Measurements from ENCODE around the gene DDX46. TPM values are rescaled to one million over a fixed set of nuclear protein-coding genes. Genes with fewer than 3 reads are reported as not detected.

DDX46 gene
- total RNA-seq, 6 donors from 2014 or later: 31.2 to 68.9 (median 45.0) TPM

GRCh38 chr5:134874831-134875655 lies 116.5 kb downstream of the DDX46 start:
- Histone ChIP-seq H3K4me1 (peaks cover 9 to 36% (median 27%) of the 10 kb centered on the region in 4 donors), H3K9me3 (no peaks in the 10 kb centered on the region), H3K27ac (peak overlapping the region; percentile 93 to 97 (median 96)), H3K27me3 (no peaks in the 10 kb centered on the region), H3K36me3 (no peaks in the 10 kb centered on the region), H3K4me3 (peak overlapping the region; percentile 86 to 93 (median 88))
- DNase-seq: peak in 1 of 2 donors; percentile 58
- WGBS, 2 donors: 12 to 14% methylated on average over 20 of the region's 20 CpGs
- ATAC-seq (ENCODE audit: low FRiP score in 2 of 2): peak; percentile 54 to 92
- TF ChIP-seq, protein P1, sequence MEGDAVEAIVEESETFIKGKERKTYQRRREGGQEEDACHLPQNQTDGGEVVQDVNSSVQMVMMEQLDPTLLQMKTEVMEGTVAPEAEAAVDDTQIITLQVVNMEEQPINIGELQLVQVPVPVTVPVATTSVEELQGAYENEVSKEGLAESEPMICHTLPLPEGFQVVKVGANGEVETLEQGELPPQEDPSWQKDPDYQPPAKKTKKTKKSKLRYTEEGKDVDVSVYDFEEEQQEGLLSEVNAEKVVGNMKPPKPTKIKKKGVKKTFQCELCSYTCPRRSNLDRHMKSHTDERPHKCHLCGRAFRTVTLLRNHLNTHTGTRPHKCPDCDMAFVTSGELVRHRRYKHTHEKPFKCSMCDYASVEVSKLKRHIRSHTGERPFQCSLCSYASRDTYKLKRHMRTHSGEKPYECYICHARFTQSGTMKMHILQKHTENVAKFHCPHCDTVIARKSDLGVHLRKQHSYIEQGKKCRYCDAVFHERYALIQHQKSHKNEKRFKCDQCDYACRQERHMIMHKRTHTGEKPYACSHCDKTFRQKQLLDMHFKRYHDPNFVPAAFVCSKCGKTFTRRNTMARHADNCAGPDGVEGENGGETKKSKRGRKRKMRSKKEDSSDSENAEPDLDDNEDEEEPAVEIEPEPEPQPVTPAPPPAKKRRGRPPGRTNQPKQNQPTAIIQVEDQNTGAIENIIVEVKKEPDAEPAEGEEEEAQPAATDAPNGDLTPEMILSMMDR (IDR thresholded peaks at IDR 0.05): no peak
- TF ChIP-seq POLR2AphosphoS5 (IDR thresholded peaks at IDR 0.05) (peak in 1 of 2 donors; percentile 16), POLR2A (IDR thresholded peaks at IDR 0.05) (no peak)

- ATAC-seq (ENCODE audit: low FRiP score in 2 of 2) (no peak), DNase-seq (no peak)
- H3K27ac ChIP-seq: no peak overlapping the region
- H3K27me3 ChIP-seq: no peaks in the 10 kb centered on the region
- no peaks in the 10 kb centered on the region for H3K9me3 ChIP-seq
- no peak overlapping the region for H3K4me3 ChIP-seq
- H3K36me3 ChIP-seq: no peaks in the 10 kb centered on the region
- peaks cover 9 to 39% (median 32%) of the 10 kb centered on the region in 4 donors for H3K4me1 ChIP-seq
- no peak for TF ChIP-seq POLR2AphosphoS5 (IDR thresholded peaks at IDR 0.05)
- no peak for TF ChIP-seq EP300 (IDR thresholded peaks at IDR 0.05)
- TF ChIP-seq, protein P1 (IDR thresholded peaks at IDR 0.05): no peak
- TF ChIP-seq POLR2A (IDR thresholded peaks at IDR 0.05): no peak
Observed at GRCh38 chr5:134877159-134877558, 118.6 kb downstream of the DDX46 start.

- peak in 1 of 2 donors; percentile 81 for DNase-seq
- TF ChIP-seq, protein P1 (IDR thresholded peaks at IDR 0.05): no peak
- no peak for TF ChIP-seq EP300 (IDR thresholded peaks at IDR 0.05)
- TF ChIP-seq POLR2A (IDR thresholded peaks at IDR 0.05): no peak
- no peak for TF ChIP-seq POLR2AphosphoS5 (IDR thresholded peaks at IDR 0.05)
- Histone ChIP-seq H3K27me3 (no peaks in the 10 kb centered on the region), H3K9me3 (no peaks in the 10 kb centered on the region), H3K4me3 (no peak overlapping the region), H3K4me1 (peaks cover 9 to 39% (median 32%) of the 10 kb centered on the region in 4 donors), H3K27ac (no peak overlapping the region), H3K36me3 (no peaks in the 10 kb centered on the region)
- no peak for ATAC-seq (ENCODE audit: low FRiP score in 2 of 2)
- WGBS, 2 donors: 74 to 100% methylated on average over 3 of the region's 3 CpGs
Observed at GRCh38 chr5:134878403-134878802, 119.8 kb downstream of the DDX46 start.

DNA sequence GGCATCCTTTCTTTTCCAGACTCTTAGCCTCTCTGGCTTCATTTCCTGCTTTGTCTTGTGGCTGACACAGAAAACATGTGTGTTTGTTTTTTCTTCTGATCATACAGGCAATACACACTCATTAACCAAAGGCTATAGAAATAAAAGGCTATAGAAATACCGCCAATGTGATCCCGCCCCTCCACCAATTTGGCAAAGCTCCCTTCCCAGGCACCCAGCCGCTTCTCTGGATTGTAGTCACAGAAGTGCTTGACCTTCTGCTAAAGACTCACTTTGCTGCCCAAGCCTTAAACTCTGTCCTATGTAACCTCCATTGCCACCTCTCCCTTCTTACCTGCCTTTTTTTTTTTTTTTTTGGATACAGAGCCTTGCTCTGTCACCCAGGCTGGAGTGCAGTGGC lies 120.9 kb downstream of the DDX46 start:
- no peak for DNase-seq
- Histone ChIP-seq H3K4me1 (peaks cover 9 to 36% (median 29%) of the 10 kb centered on the region in 4 donors), H3K9me3 (no peaks in the 10 kb centered on the region), H3K27me3 (no peaks in the 10 kb centered on the region), H3K36me3 (no peaks in the 10 kb centered on the region), H3K27ac (no peak overlapping the region), H3K4me3 (no peak overlapping the region)
- 70% methylated on average over 3 of the region's 3 CpGs for WGBS, 2 donors
- TF ChIP-seq POLR2A (IDR thresholded peaks at IDR 0.05): no peak
- no peak for TF ChIP-seq POLR2AphosphoS5 (IDR thresholded peaks at IDR 0.05)
- no peak for TF ChIP-seq EP300 (IDR thresholded peaks at IDR 0.05)
- TF ChIP-seq, protein P1 (IDR thresholded peaks at IDR 0.05): no peak
- ATAC-seq (ENCODE audit: low FRiP score in 2 of 2): no peak

Small RNA genes within 50 kb of the gene (small RNA-seq; reads per million reads assigned to genes)
- gene RNU6-757P: 0 reads per million in 4 donors

Other genes with a start within 250 kb of the DDX46 start
- 100 to 1,000 TPM in 1 of 6 donors, 10 to 100 TPM in 5; 51.5 to 102 (median 69.5) TPM for gene JADE2, start 233.1 kb upstream of the DDX46 start, total RNA-seq
- 10 to 100 TPM; 37.4 to 67.0 (median 52.7) TPM for gene SAR1B, start 126.0 kb upstream of the DDX46 start, total RNA-seq
- 10 to 100 TPM in 4 of 6 donors, 1 to 10 TPM in 2; 3.8 to 23.4 (median 16.8) TPM for gene SEC24A, start 110.0 kb upstream of the DDX46 start, total RNA-seq
- 10 to 100 TPM; 12.4 to 38.2 (median 20.5) TPM for gene CAMLG, start 20.2 kb upstream of the DDX46 start, total RNA-seq
- 10 to 100 TPM; 22.5 to 56.4 (median 35.5) TPM for gene C5orf24, start 87.2 kb downstream of the DDX46 start, total RNA-seq
- gene TXNDC15, start 115.6 kb downstream of the DDX46 start, total RNA-seq: 10 to 100 TPM; 49.6 to 78.4 (median 67.2) TPM
- 10 to 100 TPM in 2 of 6 donors, 1 to 10 TPM in 4; 8.4 to 14.4 (median 9.1) TPM for gene PCBD2, start 146.4 kb downstream of the DDX46 start, total RNA-seq
- gene CATSPER3, start 209.1 kb downstream of the DDX46 start, total RNA-seq: 1 to 10 TPM in 1 of 6 donors, under 1 TPM in 1, not detected in 4; 0.67 to 1.7 TPM